Measurements from ENCODE around the gene KCNA10.

Gene KCNA10

DNA sequence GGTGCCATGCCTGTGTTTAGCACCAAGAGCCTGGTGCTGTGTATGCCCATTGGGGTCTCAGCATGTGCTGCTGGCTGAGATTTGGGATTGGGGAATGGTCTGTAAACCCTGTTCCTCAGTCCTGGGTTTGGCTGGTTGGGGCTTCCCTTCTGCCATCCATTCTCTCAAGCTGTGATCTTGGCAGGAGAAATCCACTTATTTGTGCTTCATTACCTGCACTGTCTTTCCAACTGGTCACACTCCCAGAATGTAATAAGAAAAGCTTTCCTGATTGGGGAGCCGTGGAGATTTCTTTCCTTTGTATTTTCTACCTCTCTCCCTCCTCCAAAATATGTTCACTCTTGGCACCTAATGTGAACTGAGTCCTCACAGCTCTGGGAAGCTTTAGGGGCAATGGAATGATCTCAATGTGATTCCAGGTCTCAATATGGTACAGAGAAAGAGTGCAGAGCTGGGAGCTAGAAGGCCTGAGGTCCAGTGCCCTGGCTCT, 23.0 kb upstream of the KCNA10 start:
- TF ChIP-seq, protein P1, sequence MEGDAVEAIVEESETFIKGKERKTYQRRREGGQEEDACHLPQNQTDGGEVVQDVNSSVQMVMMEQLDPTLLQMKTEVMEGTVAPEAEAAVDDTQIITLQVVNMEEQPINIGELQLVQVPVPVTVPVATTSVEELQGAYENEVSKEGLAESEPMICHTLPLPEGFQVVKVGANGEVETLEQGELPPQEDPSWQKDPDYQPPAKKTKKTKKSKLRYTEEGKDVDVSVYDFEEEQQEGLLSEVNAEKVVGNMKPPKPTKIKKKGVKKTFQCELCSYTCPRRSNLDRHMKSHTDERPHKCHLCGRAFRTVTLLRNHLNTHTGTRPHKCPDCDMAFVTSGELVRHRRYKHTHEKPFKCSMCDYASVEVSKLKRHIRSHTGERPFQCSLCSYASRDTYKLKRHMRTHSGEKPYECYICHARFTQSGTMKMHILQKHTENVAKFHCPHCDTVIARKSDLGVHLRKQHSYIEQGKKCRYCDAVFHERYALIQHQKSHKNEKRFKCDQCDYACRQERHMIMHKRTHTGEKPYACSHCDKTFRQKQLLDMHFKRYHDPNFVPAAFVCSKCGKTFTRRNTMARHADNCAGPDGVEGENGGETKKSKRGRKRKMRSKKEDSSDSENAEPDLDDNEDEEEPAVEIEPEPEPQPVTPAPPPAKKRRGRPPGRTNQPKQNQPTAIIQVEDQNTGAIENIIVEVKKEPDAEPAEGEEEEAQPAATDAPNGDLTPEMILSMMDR (IDR thresholded peaks at IDR 0.05; ENCODE audit: unreplicated experiment in 3 of 3): no peak
- Mint-ChIP-seq H3K9me3 (no peaks in the 10 kb centered on the region), H3K27ac (no peak overlapping the region), H3K27me3 (ENCODE audit: low read depth) (peaks cover 19% of the 10 kb centered on the region), H3K4me1 (no peaks in the 10 kb centered on the region), H3K36me3 (ENCODE audit: low read depth) (no peaks in the 10 kb centered on the region), H3K4me3 (no peak overlapping the region)

DNA sequence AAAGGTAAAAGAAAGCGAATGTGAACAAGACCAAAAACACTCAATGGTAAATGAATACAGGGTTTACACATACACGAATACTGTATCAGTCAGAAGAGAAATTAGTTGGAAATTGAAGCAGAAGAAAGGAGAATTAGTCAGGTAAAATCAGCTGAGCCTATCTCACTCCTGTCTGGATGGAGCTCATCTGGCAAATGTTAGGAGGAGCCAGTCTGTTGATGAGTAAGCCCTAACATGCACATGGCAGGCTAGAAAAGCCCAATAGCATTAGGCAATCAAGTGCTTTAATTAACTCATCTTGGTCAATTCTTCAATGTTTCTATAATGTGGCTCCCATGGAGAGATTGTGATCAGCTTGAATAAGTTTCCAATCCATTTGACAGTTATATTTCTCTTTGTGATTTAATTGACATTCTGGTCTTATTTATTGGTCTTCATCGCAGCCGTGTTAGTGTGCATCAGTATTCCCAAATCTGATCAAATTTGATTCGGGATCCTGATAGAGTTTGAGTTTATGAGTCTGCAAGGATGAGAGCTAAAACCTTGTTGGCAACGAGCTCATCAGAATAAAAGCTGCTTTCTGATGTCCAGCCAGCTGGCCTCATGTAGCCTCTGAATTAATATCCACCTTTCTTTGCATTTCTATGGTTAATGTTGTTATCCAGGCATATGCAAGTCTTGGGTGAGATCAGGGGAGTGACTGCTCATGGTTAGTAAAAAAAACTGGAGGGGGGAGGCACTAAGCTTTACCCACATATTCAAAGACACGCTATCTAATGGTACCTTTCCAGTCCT, 22.1 kb upstream of the KCNA10 start:
- Mint-ChIP-seq H3K9me3 (no peaks in the 10 kb centered on the region), H3K27me3 (ENCODE audit: low read depth) (peaks cover 21% of the 10 kb centered on the region), H3K4me3 (no peak overlapping the region), H3K27ac (no peak overlapping the region), H3K36me3 (ENCODE audit: low read depth) (no peaks in the 10 kb centered on the region), H3K4me1 (no peaks in the 10 kb centered on the region)
- TF ChIP-seq, protein P1 (IDR thresholded peaks at IDR 0.05; ENCODE audit: unreplicated experiment in 3 of 3): no peak

DNA sequence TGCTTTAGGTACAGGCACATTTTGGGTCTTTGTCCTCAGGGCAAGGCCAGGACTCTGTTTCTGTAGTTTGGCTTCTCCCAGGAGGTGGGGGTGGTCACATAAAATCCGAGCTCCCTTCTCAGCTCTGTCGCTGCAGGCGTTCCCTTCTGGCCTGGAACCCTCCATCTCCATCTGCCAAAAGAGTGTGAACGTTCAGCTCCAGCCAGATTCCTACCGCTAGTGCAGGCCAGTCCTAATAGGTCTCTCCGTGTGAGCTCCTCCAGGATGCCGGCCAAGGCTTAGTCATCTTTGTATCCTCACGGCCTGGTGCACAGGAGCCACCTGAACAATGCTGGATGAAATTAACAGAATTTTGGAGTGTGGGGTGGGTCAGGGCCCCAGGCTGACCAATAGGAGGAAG, 19.9 kb upstream of the KCNA10 start:
- Mint-ChIP-seq H3K4me3 (no peak overlapping the region), H3K36me3 (ENCODE audit: low read depth) (no peaks in the 10 kb centered on the region), H3K27me3 (ENCODE audit: low read depth) (peaks cover 26% of the 10 kb centered on the region), H3K27ac (no peak overlapping the region), H3K9me3 (no peaks in the 10 kb centered on the region), H3K4me1 (no peaks in the 10 kb centered on the region)
- TF ChIP-seq, protein P1 (IDR thresholded peaks at IDR 0.05; ENCODE audit: unreplicated experiment in 3 of 3): no peak

DNA sequence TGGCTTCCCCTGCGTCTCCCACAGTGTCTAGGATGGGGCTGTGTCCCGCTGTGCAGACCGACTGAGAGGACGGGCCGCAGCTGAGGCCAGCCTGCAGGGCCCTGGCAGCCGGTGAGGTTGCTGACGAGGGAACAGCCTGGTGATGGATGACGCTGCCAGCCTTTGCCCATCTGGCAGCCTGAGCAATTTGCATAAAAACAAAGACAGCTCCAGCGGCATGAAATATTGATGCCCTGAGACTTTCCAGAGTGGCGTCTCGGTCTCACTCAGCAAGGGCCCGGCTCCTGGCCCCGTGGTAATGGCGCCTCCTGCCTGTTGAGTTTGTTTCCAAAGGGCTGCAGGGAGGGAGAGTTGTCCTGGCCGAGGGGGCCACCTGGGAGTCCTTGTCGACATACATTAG, 19.1 kb upstream of the KCNA10 start:
- Mint-ChIP-seq H3K4me1 (no peaks in the 10 kb centered on the region), H3K27ac (no peak overlapping the region), H3K36me3 (ENCODE audit: low read depth) (no peaks in the 10 kb centered on the region)

DNA sequence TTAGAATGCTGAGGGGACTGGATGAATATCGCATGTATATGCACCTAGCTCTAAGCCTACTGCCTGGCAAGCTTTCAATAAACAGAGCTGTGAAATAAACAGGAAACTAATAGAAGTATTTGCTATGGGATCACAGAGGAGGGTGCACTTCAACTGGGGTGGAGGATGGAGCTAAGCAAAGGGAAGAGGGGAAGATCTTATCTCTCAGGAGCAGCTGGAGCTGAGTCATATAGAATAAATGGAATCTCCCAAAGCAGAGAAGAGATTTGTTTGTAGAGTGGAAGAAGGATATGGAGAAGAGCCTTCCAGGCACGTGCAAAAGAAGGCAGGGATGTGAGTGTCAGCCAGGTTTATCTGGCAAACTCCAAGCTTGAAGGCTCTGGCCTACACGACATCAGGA, 17.0 kb upstream of the KCNA10 start:
- TF ChIP-seq, protein P1 (IDR thresholded peaks at IDR 0.05; ENCODE audit: unreplicated experiment in 3 of 3): no peak
- Mint-ChIP-seq H3K27me3 (ENCODE audit: low read depth) (peaks cover 37% of the 10 kb centered on the region), H3K4me1 (no peaks in the 10 kb centered on the region), H3K36me3 (ENCODE audit: low read depth) (no peaks in the 10 kb centered on the region), H3K27ac (no peak overlapping the region), H3K9me3 (no peaks in the 10 kb centered on the region), H3K4me3 (no peak overlapping the region)

More for the DNA sequence above, 19.1 kb upstream of the KCNA10 start:
- TF ChIP-seq, protein P1 (IDR thresholded peaks at IDR 0.05; ENCODE audit: unreplicated experiment in 3 of 3): no peak
- H3K4me3 Mint-ChIP-seq: no peak overlapping the region
- peaks cover 26% of the 10 kb centered on the region for H3K27me3 Mint-ChIP-seq (ENCODE audit: low read depth)
- no peaks in the 10 kb centered on the region for H3K9me3 Mint-ChIP-seq

DNA sequence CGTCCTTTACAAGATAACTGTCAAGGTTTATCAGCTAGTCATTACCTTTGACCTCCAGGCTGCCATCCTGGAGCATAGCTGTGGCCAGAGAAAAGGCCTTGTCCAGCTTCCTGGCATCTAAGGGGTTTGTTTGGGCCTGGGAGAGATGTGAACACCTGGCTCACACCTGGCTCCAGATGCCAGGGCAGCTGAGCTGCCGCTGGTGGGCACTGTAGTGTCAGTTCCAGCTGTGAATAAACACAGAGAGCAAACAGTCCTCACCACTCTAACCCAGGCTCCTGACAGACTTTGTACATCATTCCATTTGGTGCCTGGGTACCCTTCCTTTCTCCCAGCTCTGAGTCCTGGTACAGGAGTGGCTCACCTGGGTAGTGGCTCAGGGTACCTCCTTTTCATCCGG, 14.3 kb upstream of the KCNA10 start:
- H3K27me3 Mint-ChIP-seq (ENCODE audit: low read depth): peaks cover 54% of the 10 kb centered on the region
- no peaks in the 10 kb centered on the region for H3K36me3 Mint-ChIP-seq (ENCODE audit: low read depth)
- H3K4me1 Mint-ChIP-seq: no peaks in the 10 kb centered on the region
- TF ChIP-seq, protein P1 (IDR thresholded peaks at IDR 0.05; ENCODE audit: unreplicated experiment in 3 of 3): no peak
- H3K4me3 Mint-ChIP-seq: no peak overlapping the region
- no peak overlapping the region for H3K27ac Mint-ChIP-seq
- no peaks in the 10 kb centered on the region for H3K9me3 Mint-ChIP-seq

Measured in nephron (organoid).